Measurements from ENCODE around the gene LITAFD.
A peak's percentile ranks its signal among the peaks of the same experiment; 100 is the strongest.

- peak in 6 of 11 experiments; percentile 9 to 30 (median 18) for TF ChIP-seq CTCF (IDR thresholded peaks at IDR 0.05 in 8 of 11, conservative IDR thresholded peaks at IDR 0.05 in 3 of 11)
- TF ChIP-seq POLR2AphosphoS5 (IDR thresholded peaks at IDR 0.05), result peak in 1 of 3 donors; percentile 2
- no peak for TF ChIP-seq POLR2A (IDR thresholded peaks at IDR 0.05)
These were observed 23.1 kb downstream of the LITAFD start for GRCh38 chr16:8905168-8905762.

All from spleen (tissue), 7 donors.